Astrocyte of the cerebellum (primary cell): ENCODE measurements around the gene AHI1.

Source experiments
- DNase-seq: peaks from one replicate; pipeline ENCODE4 v3.0.0-alpha.2; 2011; ENCODE audit warnings: low read depth
- H3K4me3 ChIP-seq: 2 replicates; pipeline ENCODE4 v1.5.1; 2011; ENCODE audit warnings: mild to moderate bottlenecking, low read depth, low read length, moderate library complexity
- CTCF ChIP-seq: IDR thresholded peaks from 2 replicates; pipeline ENCODE4 v1.5.1; 2012; ENCODE audit warnings: low read length, low read depth, moderate library complexity, mild to moderate bottlenecking; ENCODE audit errors: missing control alignments
- in situ Hi-C: cut with HindIII; loops from 2 replicates; pipeline ENCODE4 v1.10.0; 2017; ENCODE audit warnings: low sequenced_read_pairs

AHI1 gene

GRCh38 chr6:135497412-135498184 lies at the start of gene AHI1:
Gene AHI1, minus strand, starts transcription at chr6:135497740. Its CDS starts 5,503 bp downstream, at chr6:135492237.
- in situ Hi-C loops = no loop called here
- H3K4me3 ChIP-seq = peak within 1 kb of the TSS; percentile 75
- no peak for TF ChIP-seq CTCF
- DNase-seq = peak; percentile 82

GRCh38 chr6:135546680-135547418 lies 49.3 kb upstream of the AHI1 start:
- H3K4me3 ChIP-seq = no peak overlapping the region
- in situ Hi-C loops = no loop called here
- DNase-seq = no peak
- TF ChIP-seq CTCF = no peak

- DNase-seq = no peak
- no peak overlapping the region for H3K4me3 ChIP-seq
- in situ Hi-C loops = no loop called here
- TF ChIP-seq CTCF = no peak
Measured at GRCh38 chr6:135546206-135546605, 48.7 kb upstream of the AHI1 start.

- peak; percentile 51 for TF ChIP-seq CTCF
- in situ Hi-C loops = no loop called here
- peak; percentile 36 for DNase-seq
- H3K4me3 ChIP-seq = no peak overlapping the region
Measured at GRCh38 chr6:135540207-135540840, 42.8 kb upstream of the AHI1 start.

GRCh38 chr6:135537741-135538301 lies 40.3 kb upstream of the AHI1 start:
- no peak overlapping the region for H3K4me3 ChIP-seq
- DNase-seq = peak; percentile 62
- in situ Hi-C loops = no loop called here
- no peak for TF ChIP-seq CTCF

- DNase-seq = peak; percentile 90
- peak; percentile 65 for TF ChIP-seq CTCF
- H3K4me3 ChIP-seq = no peak overlapping the region
- in situ Hi-C loops = no loop called here
Measured at GRCh38 chr6:135535989-135536414, 38.5 kb upstream of the AHI1 start.
